Measurements from ENCODE around the gene TNFSF12. TPM values are rescaled to one million over a fixed set of nuclear protein-coding genes. Genes with fewer than 3 reads are reported as not detected.

TNFSF12 gene
- total and polyA plus RNA-seq, 9 of the 15 experiments (the other 6 are each of a cell fraction or from before 2014, with no cell fraction given): 0.03 to 0.95 (median 0.19) TPM; not detected in 3

DNA sequence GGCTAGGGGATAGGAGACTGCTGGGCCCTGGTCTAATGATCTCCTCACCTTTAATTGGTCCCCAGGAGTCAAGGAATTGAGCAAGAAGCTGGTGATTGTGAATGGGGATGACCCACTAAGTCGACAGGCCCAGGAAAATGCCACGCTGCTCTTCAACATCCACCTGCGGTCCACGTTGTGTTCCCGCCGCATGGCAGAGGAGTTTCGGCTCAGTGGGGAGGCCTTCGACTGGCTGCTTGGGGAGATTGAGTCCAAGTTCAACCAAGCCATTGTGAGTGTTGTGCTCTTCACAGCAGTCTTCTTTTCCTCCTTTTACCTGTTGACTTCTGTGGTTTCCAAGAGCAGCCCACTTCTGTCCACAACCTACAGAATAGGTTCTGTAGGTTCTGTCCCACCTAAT is 45.3 kb upstream of the TNFSF12 start:
- H3K4me1 ChIP-seq (replicated peaks in 1 of 2; ENCODE audit: control insufficient read depth in 2 of 2, insufficient read depth in 2 of 2, low read length in 2 of 2): no peaks in the 10 kb centered on the region
- FAIRE-seq (no peak), ATAC-seq (no peak), DNase-seq (ENCODE audit: extremely low read depth in 1 of 4, low spot score in 3 of 4) (no peak)
- H3K4me3 ChIP-seq: no peak overlapping the region
- intact Hi-C loops (cut with micrococcal nuclease) (loop anchor here (5.0 kb wide), 1 partner anchor 146 kb away; the partner anchor contains the start of gene TMEM95), in situ Hi-C loops (cut with MboI) (no loop called here)
- 98% methylated on average over 8 of the region's 8 CpGs for WGBS (ENCODE audit: insufficient coverage, low coverage, missing lambda C conversion rate)
- H3K9me1 ChIP-seq (ENCODE audit: control insufficient read depth, insufficient read depth, low read length): no peaks in the 10 kb centered on the region
- CTCF ChIA-PET (ENCODE audit: low intra/inter-chr PET ratio): no interaction called here
- H2AFZ ChIP-seq (ENCODE audit: low read depth, low read length): no peak overlapping the region
- TF ChIP-seq, protein P1, sequence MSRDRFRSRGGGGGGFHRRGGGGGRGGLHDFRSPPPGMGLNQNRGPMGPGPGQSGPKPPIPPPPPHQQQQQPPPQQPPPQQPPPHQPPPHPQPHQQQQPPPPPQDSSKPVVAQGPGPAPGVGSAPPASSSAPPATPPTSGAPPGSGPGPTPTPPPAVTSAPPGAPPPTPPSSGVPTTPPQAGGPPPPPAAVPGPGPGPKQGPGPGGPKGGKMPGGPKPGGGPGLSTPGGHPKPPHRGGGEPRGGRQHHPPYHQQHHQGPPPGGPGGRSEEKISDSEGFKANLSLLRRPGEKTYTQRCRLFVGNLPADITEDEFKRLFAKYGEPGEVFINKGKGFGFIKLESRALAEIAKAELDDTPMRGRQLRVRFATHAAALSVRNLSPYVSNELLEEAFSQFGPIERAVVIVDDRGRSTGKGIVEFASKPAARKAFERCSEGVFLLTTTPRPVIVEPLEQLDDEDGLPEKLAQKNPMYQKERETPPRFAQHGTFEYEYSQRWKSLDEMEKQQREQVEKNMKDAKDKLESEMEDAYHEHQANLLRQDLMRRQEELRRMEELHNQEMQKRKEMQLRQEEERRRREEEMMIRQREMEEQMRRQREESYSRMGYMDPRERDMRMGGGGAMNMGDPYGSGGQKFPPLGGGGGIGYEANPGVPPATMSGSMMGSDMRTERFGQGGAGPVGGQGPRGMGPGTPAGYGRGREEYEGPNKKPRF (IDR thresholded peaks at IDR 0.05; ENCODE audit: low read depth, low read length): no peak
- no peak for TF ChIP-seq TFAM (CRISPR knock-in tag; conservative IDR thresholded peaks at IDR 0.05)
- BruUV-seq (replicated peaks): no TSS peak
- H3K4me2 ChIP-seq (ENCODE audit: insufficient read depth, low read length): no peak overlapping the region
- H3K79me2 ChIP-seq (ENCODE audit: control insufficient read depth, insufficient read depth, low read length): no peaks in the 10 kb centered on the region
- no peaks in the 10 kb centered on the region for H4K20me1 ChIP-seq (replicated peaks; ENCODE audit: control insufficient read depth, insufficient read depth, low read length)
- peaks cover 87% of the 10 kb centered on the region; the same call in 2 of the 3 replicates for H3K36me3 ChIP-seq (ENCODE audit: control insufficient read depth, insufficient read depth, low read length)
- H3K9me3 ChIP-seq (replicated peaks; ENCODE audit: control insufficient read depth, insufficient read depth, low read depth, low read length): no peaks in the 10 kb centered on the region
- no peak overlapping the region for H3K9ac ChIP-seq (ENCODE audit: insufficient read depth in 1 of 2, low read depth in 2 of 2, low read length in 2 of 2)
- H3K27me3 ChIP-seq (ENCODE audit: control insufficient read depth in 2 of 2, insufficient read depth in 2 of 2, low read length in 2 of 2): no peaks in the 10 kb centered on the region
- POLR2A ChIA-PET: interaction anchor here (1.3 to 1.5 kb wide), 2 partner anchors 12 to 17 kb away, joined by 6 to 8 read pairs; no protein-coding TSS in a partner anchor
- H3K27ac ChIP-seq (ENCODE audit: extremely low read depth, low read depth, low read length): no peak overlapping the region

DNA sequence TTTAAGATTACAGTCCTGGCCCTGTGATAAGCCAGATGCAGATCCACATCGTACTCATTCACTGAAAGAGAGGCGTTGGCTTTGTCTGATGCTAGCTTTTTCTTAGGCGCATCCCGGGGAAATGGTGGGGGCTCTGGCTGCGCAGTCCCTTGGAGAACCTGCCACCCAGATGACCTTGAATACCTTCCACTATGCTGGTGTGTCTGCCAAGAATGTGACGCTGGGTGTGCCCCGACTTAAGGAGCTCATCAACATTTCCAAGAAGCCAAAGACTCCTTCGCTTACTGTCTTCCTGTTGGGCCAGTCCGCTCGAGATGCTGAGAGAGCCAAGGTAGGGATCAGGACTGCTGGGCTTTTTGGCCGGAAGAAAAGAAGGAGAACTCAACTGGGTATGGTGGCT is 40.7 kb upstream of the TNFSF12 start:
- Histone ChIP-seq H3K9me3 (replicated peaks; ENCODE audit: control insufficient read depth, insufficient read depth, low read depth, low read length) (no peaks in the 10 kb centered on the region), H3K27ac (ENCODE audit: extremely low read depth, low read depth, low read length) (no peak overlapping the region), H3K4me1 (replicated peaks in 1 of 2; ENCODE audit: control insufficient read depth in 2 of 2, insufficient read depth in 2 of 2, low read length in 2 of 2) (no peaks in the 10 kb centered on the region; a peak in 1 of 5 replicates), H2AFZ (ENCODE audit: low read depth, low read length) (no peak overlapping the region), H3K9ac (ENCODE audit: insufficient read depth in 1 of 2, low read depth in 2 of 2, low read length in 2 of 2) (no peak overlapping the region), H4K20me1 (replicated peaks; ENCODE audit: control insufficient read depth, insufficient read depth, low read length) (no peaks in the 10 kb centered on the region), H3K79me2 (ENCODE audit: control insufficient read depth, insufficient read depth, low read length) (no peaks in the 10 kb centered on the region), H3K27me3 (ENCODE audit: control insufficient read depth in 2 of 2, insufficient read depth in 2 of 2, low read length in 2 of 2) (no peaks in the 10 kb centered on the region), H3K36me3 (ENCODE audit: control insufficient read depth, insufficient read depth, low read length) (peaks cover 91% of the 10 kb centered on the region), H3K9me1 (ENCODE audit: control insufficient read depth, insufficient read depth, low read length) (peaks cover 3% of the 10 kb centered on the region), H3K4me2 (ENCODE audit: insufficient read depth, low read length) (no peak overlapping the region), H3K4me3 (no peak overlapping the region)
- WGBS (ENCODE audit: insufficient coverage, low coverage, missing lambda C conversion rate): 98% methylated on average over 7 of the region's 11 CpGs
- intact Hi-C loops (cut with micrococcal nuclease): no loop called here
- ATAC-seq (no peak), FAIRE-seq (no peak), DNase-seq (ENCODE audit: extremely low read depth in 1 of 4, low spot score in 3 of 4) (peak in 1 of 4 experiments; percentile 6)
- CTCF ChIA-PET (ENCODE audit: low intra/inter-chr PET ratio): no interaction called here
- POLR2A ChIA-PET: interaction anchor here (0.5 to 2.3 kb wide), 6 partner anchors 11 to 68 kb away, joined by 3 to 18 read pairs (median 3); no protein-coding TSS in a partner anchor
- in situ Hi-C loops (cut with MboI): no loop called here
- BruUV-seq (replicated peaks): no TSS peak
- TF ChIP-seq RBM34 (IDR thresholded peaks at IDR 0.05; ENCODE audit: borderline replicate concordance, insufficient read depth, low read length) (no peak), ZEB2 (IDR thresholded peaks at IDR 0.05) (no peak), ZNF696 (CRISPR knock-in tag; conservative IDR thresholded peaks at IDR 0.05) (no peak), GATAD2B (IDR thresholded peaks at IDR 0.05; ENCODE audit: borderline replicate concordance) (no peak), C11orf30 (IDR thresholded peaks at IDR 0.05; ENCODE audit: low read depth) (no peak), POLR2G (IDR thresholded peaks at IDR 0.05; ENCODE audit: low read depth, low read length) (no peak), SLC30A9 (CRISPR knock-in tag; IDR thresholded peaks at IDR 0.05) (no peak)
- TF ChIP-seq, protein P2, sequence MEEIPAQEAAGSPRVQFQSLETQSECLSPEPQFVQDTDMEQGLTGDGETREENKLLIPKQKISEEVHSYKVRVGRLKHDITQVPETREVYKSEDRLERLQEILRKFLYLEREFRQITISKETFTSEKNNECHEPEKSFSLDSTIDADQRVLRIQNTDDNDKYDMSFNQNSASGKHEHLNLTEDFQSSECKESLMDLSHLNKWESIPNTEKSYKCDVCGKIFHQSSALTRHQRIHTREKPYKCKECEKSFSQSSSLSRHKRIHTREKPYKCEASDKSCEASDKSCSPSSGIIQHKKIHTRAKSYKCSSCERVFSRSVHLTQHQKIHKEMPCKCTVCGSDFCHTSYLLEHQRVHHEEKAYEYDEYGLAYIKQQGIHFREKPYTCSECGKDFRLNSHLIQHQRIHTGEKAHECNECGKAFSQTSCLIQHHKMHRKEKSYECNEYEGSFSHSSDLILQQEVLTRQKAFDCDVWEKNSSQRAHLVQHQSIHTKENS (CRISPR knock-in tag; IDR thresholded peaks at IDR 0.05): no peak
- TF ChIP-seq, protein P3, sequence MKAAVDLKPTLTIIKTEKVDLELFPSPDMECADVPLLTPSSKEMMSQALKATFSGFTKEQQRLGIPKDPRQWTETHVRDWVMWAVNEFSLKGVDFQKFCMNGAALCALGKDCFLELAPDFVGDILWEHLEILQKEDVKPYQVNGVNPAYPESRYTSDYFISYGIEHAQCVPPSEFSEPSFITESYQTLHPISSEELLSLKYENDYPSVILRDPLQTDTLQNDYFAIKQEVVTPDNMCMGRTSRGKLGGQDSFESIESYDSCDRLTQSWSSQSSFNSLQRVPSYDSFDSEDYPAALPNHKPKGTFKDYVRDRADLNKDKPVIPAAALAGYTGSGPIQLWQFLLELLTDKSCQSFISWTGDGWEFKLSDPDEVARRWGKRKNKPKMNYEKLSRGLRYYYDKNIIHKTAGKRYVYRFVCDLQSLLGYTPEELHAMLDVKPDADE (conservative IDR thresholded peaks at IDR 0.05; ENCODE audit: control insufficient read depth, low read depth, low read length): no peak
